ENCODE measurements around the gene MTMR12.

- no peak for TF ChIP-seq EP300 (IDR thresholded peaks at IDR 0.05; ENCODE audit: borderline replicate concordance in 1 of 2, control insufficient read depth in 1 of 2, low read depth in 2 of 2, low read length in 2 of 2)
- TF ChIP-seq SREBF1 (IDR thresholded peaks at IDR 0.05; ENCODE audit: low read length) = no peak
Measured at GRCh38 chr5:32331217-32331934, 18.6 kb upstream of the MTMR12 start.
